ELF-1 (cell line): ENCODE data around the gene GOLPH3L.
"Not testable (repeated sequence)": the region's sequence is repeated elsewhere in the genome, so short reads cannot be mapped to it uniquely, and the experiment has no call there.

Source experiments
- DNase-seq: peaks from one replicate; pipeline ENCODE4 v3.0.0-alpha.2; 2016; ENCODE audit warnings: low read depth, low spot score

Gene GOLPH3L

DNA sequence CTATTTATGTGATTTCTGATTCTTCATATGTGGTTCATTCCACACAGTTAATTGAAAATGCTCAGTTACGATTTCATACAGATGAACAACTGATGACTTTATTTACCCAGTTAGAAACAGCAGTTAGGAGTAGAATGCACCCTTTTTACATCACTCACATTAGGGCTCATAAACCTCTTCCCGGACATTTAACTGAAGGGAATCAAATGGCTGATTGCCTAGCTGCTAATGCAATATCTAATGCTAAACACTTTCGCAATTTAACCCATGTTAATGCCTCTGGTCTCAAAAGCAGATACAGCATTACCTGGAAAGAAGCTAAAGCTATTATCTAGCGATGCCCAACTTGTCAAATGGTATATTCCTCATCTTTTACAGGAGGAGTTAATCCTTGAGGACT is 39.9 kb downstream of the GOLPH3L start:
- not testable (repeated sequence) for DNase-seq

DNA sequence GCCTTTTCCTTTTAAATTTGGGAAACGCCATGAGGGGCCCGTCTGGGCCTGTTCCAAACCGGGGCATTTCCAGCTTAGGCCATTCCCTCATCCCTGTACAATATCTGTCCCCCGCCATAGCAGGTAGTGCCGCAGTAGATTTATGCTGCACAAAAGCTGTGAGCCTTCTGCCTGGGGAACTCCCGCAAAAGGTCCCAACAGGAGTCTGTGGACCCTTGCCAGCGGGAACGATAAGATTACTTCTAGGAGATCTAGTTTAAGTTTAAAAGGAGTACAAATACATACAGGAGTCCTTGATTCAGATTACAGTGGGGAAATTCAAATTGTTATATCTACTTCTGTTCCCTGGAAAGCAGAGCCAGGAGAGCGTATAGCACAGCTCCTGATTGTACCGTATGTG is 42.3 kb downstream of the GOLPH3L start:
- not testable (repeated sequence) for DNase-seq

DNA sequence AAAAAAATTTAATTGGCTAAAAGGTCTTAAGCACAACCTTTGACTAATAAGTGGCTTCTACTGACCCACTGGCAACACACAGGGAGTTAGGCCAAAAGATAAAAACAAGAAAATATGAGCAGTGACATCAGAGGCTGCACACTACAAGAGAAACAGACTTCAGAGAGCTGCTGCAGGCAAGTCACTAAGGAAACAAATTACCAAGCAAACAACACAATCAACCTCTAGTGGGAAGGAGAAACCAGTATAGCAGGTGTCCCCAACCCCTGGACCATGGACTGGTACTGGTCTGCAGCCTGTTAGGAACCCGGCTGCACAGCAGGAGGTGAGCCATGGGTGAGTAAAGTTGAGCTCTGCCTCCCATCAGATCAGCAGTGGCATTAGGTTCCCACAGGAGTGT is 46.8 kb downstream of the GOLPH3L start:
- DNase-seq: peak; percentile 42

DNA sequence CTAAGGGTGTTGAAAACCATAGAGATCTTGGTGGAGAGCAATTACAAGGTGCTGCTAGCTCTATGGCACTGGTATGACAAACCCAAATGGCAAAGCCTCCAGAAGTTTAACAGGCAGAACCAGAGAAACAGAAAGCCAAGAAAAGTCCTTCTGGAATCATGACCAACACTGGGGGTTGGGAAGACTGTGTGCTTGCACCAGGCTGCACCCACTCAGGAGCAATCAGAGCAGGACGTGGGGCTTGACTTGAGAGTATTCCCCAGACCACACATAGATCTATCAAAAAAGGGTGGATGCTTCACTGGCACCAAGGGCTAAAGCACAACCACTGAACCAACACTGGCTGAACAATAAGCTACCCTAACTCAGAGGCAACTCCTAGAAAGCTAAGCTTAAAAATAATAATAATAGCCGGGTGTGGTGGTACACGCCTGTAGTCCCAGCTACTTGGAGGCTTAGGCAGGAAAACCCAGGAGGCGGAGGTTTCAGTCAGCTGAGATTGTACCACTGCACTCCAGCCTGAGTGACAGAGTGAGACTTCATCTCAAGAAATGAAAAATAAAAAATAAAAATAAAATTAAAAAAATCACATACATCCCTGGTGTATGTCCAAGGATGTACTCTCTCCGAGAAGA is 47.4 kb downstream of the GOLPH3L start:
- DNase-seq: no peak

DNA sequence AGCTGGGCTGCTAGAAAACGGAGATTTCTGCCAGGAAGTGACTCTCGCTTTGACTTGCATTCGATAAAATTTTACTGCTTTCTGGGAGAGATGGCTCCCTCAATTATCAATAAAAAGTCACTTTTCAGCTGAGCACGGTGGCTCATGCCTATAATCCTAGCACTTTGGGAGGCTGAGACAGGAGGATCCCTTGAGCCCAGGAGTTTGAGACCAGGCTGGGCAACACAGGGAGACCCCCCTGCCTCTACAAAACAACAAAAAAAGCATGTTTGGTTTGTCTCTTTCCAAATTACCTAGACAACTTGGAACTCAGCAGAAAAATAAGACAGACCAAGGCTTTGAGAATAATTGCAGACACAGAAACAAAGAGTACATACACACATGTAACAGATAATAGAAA is 54.7 kb downstream of the GOLPH3L start:
- DNase-seq: no peak

DNA sequence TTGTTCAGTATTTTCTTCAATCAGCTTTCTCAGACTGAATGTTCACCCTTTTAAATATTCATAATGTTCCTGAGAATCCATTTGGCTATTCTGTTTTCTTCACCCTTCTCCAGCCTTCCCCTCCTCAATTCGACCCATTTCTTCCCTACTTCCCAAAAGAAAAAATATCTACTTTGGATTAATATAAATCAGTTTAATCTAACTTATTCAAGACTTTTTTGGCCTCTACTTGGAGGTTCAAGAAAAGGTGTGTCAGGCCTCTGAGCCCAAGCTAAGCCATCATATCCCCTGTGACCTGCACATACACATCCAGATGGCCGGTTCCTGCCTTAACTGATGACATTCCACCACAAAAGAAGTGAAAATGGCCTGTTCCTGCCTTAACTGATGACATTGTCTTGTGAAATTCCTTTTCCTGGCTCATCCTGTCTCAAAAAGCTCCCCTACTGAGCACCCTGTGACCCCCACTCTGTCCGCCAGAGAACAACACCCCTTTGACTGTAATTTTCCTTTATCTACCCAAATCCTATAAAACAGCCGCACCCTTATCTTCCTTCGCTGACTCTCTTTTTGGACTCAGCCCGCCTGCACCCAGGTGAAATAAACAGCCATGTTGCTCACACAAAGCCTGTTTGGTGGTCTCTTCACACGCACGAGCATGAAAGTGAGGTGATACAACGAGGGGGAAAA is 55.7 kb downstream of the GOLPH3L start:
- DNase-seq: peak; percentile 41

DNA sequence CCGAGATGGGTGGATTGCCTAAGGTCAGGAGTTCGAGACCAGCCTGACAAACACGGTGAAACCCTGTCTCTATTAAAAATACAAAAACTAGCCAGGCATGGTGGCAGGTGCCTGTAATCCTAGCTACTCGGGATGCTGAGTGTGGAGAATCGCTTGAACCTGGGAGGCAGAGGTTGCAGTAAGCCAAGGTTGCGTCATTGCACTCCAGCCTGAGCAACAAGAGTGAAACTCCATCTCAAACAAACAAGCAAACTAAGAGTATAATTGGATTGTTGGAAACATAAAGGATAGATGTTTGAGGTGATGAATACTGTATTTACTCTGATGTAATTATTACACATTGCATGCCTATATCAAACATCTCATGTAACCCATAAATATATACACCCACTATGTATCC is 58.5 kb downstream of the GOLPH3L start:
- not testable (repeated sequence) for DNase-seq

DNA sequence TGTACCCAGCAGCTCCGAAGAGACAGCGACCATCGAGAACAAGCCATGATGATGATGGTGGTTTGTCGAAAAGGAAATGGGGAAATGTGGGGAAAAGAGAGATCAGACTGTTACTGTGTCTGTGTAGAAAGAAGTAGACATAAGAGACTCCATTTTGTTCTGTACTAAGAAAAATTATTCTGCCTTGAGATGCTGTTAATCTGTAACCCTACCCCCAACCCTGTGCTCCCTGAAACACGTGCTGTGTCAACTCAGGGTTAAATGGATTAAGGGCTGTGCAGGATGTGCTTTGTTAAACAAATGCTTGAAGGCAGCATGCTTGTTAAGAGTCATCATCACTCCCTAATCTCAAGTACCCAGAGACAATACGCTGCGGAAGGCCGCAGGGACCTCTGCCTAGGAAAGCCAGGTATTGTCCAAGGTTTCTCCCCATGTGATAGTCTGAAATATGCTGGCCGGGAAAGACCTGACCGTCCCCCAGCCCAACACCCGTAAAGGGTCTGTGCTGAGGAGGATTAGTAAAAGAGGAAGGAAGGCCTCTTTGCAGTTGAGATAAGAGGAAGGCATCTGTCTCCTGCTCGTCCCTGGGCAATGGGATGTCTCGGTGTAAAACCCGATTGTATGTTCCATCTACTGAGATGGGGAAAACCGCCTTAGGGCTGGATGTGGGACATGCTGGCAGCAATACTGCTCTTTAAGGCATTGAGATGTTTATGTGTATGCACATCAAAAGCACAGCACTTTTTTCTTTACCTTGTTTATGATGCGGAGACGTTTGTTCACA is 61.9 kb downstream of the GOLPH3L start:
- peak; percentile 76 for DNase-seq

DNA sequence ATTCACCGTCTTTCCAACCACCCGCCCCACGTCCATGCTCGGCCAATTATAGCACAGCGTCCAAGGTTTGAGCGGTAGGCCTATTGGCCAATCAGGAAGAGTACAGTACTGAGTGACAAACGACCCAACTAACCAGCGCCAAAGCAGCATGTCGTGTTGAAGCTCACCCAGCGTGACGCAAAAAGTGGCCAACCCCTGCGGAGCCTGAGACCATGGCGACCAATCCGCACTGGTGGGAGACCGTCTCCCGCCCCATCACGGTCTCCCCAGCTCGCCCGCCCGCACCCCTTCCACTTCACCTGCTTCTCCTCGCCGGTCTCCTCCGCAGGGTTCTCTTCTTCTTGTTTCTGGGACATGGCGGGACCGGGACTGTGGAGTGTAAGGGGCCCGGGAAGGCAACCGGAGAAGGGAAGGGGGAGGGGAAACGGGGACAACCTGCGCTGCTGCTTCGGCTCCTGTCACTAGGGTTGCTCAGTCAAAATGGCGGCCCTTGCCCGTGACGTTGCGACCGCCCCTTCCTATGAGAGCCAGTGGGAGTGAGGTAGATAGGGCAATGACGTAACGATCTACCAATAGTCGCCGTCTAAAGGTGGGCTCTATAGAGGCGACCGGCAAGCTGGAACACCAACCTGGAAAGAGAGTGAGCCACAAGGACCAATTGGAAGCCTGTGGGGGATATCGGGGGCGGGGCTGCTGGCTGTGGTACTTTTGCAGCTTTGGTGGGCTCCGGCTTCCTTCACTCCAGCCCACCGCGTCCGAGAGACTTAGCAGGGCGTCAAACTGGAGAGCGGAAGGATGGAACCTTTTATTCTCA is 67.6 kb downstream of the GOLPH3L start, which contains the start of gene ENSA:
Gene ENSA (minus strand): TSS at position 498 of the 814 bp plus-strand sequence. CDS start 142 bp downstream, at position 356.
- peak; percentile 100 for DNase-seq

DNA sequence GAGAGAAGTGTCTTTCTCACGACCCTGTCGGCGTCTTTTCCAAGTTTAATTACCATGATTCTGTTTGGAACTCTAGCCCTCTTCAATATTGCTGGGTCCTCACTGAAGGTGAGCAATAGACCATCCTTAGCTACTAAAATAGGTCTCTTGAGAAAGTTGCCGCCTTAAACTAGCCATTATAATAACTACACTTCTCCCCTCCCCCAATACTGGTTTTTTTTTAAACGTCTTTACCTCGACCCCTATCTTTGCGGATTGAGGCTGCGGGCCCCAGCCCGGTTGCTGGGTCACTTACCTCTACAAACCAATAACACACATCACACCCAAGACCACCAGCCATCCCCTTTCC is 68.2 kb downstream of the GOLPH3L start:
- no peak for DNase-seq

DNA sequence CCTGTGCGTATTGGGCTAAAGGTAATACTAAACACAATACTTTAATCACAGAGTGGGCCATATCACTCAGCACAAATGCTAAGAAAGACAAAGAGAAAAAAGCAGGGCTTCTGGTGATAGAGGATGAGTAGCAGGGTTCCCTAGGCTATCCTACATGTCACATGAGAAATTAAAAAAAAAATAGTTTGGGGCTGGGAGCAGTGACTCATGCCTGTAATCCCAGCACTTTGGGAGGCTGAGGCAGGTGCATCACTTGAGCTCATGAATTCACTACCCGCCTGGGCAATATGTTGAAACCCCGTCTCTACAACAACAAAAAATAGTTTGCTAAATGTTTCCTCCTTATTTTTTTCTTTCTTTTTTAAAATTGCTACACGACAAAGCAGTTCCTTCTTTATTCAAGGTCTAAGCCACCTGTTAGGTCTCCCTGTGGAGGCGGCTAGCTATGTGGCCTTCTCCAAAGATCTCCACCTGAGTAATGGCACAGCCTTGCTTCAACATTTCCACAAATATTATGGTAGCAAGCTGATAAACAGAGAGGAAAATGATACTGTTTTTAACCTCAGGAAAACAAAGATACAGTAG is 69.0 kb downstream of the GOLPH3L start:
- no peak for DNase-seq

DNA sequence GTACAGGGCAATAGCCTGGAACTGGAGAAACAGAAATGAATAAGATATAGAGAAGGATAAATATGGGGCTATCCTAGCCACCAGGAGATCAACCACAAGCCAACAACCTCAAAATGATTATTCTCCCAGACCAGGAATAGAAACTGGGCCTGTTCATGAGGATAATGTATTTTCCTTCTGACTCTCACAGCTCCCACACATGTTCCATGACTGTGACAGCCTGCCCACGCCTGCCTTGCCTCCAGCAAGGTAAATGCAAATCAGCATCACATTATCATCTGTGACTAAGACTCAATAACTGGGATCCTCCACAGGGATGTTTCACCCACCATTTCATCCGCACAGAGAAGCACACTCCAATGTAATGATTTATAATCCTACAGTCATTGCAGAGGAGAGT is 70.8 kb downstream of the GOLPH3L start:
- DNase-seq: no peak

DNA sequence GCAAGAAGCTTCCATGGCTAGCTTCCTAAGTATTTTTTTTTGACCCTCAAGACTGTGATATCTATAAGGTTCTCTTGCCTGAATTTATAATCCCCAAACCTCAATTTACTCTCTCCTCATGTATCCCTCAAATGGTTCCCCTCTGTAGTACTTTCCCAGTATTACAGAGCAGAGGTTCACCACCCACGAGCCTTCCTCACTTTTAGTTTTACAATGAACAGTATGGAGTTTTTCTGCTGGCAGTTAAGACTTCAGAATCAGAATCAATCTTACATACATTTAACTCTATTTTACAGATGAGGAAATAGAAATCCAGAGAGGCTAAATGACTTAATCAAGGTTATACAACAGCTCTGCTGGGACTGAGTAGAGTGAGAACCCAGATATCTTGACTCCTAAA is 72.4 kb downstream of the GOLPH3L start:
- not testable (repeated sequence) for DNase-seq

DNA sequence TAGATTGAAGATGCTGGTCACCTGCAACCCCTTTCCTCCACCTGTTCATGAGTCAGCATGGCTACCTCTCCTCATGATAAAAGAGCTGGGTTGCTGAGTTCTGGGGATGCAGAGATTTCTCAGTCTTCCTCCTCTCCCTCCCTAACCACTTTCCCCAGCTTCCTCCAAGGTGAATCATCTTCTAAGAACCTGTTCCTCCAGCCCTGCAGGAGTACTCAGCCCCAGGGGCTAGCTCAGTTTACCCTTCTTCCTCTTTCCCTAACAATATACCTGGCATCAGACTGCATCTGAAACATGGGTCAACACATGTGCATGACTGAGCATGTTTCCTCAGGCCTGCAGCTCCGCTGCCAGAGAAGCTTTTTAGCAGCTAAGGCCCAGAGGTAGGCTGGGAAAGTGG is 72.8 kb downstream of the GOLPH3L start:
- DNase-seq: peak; percentile 65

DNA sequence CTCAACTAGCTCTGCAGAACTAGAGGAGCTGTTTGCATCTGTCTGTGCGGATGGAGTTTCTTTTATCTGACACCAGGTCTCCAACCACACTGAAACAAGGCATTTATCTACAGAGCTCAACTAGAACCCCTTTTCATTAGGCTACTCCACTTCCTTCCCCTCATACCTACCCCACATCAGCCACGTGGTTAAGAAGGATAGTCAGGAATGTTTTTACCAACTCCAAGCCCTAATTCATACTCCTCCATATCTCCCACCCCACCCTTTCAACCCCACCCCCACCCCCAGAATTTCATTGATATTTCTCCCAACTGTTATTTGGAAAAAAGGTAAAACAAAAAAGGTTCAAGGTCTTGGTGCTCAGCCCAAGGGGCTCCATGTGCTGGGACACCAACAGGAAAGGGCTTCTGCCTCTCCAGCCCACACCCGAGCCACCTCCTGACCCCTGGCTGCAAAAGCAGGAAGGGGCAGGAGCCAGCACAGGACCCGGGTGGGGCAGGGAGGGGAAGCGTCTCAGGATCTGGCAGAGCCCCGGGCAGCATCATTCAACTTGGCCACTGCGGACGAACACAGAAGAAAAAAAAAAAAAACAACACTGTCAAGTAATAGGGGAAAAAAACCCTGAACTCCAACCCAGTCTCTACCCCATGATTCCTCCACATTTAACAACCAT is 74.5 kb downstream of the GOLPH3L start:
- peak; percentile 51 for DNase-seq

DNA sequence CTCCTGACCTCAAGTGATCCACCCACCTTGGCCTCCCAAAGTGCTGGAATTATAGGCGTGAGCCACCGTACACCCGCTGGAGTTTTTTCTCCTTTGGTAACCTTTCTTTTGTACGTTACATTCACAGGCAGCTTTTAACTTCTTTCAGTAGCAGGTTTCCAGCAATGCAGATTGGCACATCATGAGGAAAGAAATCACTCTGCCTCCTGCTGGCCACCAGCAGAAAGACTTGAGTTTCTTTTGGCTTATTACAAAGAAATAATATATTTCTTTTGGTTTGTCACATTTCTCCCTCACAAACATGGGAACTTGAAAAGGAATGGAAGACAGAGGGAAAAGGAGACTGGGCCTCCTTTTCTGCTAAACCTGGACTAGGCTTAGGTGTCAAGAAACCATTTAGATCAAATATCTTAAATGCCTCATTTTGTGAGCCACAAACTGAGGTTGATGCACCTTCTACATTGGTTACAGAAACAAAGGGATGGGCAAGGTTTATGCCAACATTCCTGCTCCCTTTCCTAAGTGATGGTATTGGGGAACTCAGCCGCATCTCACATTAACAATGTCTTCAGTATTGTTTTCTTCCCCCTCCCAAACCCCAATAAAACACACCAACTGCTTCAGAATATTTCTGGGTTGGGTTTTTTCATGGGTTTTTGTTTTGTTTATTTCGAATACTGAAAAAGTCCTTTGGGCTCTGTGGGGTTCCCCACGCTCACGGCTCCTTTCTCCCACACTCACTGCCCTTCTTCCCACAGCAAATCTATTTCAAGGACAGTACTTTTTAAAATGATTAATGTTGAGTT is 75.3 kb downstream of the GOLPH3L start:
- no peak for DNase-seq

DNA sequence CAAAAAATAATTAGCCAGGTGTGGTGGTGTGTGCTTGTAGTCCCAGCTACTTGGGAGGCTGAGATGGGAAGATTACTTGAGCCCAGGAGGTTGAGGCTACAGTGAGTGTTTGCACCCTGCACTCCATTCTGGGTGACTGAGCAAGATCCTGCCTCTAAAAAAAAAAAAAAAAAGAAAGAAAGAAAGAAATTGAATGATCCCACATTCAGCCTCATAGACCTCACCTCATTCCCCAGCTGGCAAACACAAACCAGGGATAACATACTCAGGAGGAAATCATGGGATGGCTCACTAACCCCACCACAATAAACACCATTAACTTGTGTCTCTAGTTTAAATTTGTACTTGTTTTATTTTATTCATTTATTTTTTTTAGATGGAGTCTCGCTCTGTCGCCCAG is 76.0 kb downstream of the GOLPH3L start:
- no peak for DNase-seq

DNA sequence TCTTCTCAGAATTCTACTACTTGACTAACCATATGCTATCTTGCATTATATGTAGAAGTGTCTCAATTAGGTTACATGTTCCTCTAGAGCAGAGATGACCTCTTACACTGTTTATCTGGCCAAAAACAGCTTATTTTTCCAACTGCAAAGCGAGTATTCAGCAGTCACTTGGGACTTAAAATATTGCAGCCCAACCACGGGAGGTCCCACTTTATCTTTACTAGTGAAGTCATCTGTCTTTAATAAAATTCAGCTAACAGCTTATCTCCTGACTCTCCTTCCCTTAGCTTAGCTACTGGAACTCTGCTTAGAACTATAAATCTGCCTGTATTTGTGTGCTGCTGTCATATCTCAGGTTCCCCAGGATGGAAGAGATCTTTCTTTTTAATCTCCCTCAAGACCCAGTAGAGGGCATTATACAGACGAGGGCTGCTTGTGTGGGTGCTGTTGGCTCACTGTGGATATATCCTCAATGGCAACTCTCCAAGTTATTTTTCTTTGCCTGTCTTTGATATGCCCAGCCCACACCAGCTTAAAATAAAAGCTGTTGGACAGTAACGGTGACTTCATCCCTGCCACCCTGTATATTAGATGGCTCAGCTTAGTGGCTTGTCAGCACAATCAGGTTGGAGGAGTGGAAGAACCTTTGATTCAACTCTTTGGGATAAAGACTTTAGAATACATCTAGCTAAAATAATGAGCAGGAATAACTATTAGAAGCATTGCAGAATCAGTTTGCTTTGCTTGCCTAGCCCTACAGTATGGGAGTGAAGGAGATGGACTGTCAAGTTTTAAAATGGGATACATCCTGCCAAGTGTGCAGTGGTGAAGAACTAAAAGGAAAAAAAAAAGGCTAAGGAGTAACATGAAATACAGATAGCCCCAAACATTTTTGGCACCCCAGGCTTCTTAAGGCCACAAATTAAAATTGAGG is 77.1 kb downstream of the GOLPH3L start:
- DNase-seq: no peak
